Astrocyte (in vitro differentiated cells and primary cell): ENCODE data around the gene PRUNE1.

Experiments used
- CTCF ChIP-seq: IDR thresholded peaks from 2 replicates; pipeline ENCODE4 v1.5.1; 2011; ENCODE audit warnings: low read depth, mild to moderate bottlenecking, inconsistent platforms, low read length, moderate library complexity; ENCODE audit not compliant: insufficient read depth
- EZH2 ChIP-seq: IDR thresholded peaks from 2 replicates; pipeline ENCODE4 v1.6.1; 2012; ENCODE audit warnings: mild to moderate bottlenecking, low read length, inconsistent platforms; ENCODE audit not compliant: insufficient read depth

GRCh38 chr1:150965605-150966004 is 42.6 kb upstream of the PRUNE1 start:
- TF ChIP-seq CTCF (no peak), EZH2 (no peak)
